ENCODE results near the gene PDE2A.

- TF ChIP-seq CTCF (IDR thresholded peaks at IDR 0.05) = no peak
- TF ChIP-seq EZH2phosphoT487 (IDR thresholded peaks at IDR 0.05) = no peak
- no peak for TF ChIP-seq EZH2 (IDR thresholded peaks at IDR 0.05)
These were observed 68.1 kb downstream of the PDE2A start for GRCh38 chr11:72605973-72606747.

Measured in neural progenitor cell (in vitro differentiated cells).